Nephron (organoid): ENCODE data around the gene ANKRD13D.
A peak's percentile ranks its signal among the peaks of the same experiment; 100 is the strongest.

Experiments used
- H3K27ac Mint-ChIP-seq, 3 experiments: 2 replicates each; pipeline ENCODE4 v1.8.0; 2020; ENCODE audit warnings: mixed read lengths in 3 of 3, mild to moderate bottlenecking in 2 of 3, moderate library complexity in 1 of 3
- H3K27me3 Mint-ChIP-seq: 2 replicates; pipeline ENCODE4 v1.8.0; 2021; ENCODE audit warnings: low read depth, mild to moderate bottlenecking, moderate library complexity, mixed read lengths
- H3K36me3 Mint-ChIP-seq: 2 replicates; pipeline ENCODE4 v1.8.0; 2020; ENCODE audit warnings: low read depth, mixed read lengths
- H3K4me1 Mint-ChIP-seq: 2 replicates; pipeline ENCODE4 v1.8.0; 2020; ENCODE audit warnings: mixed read lengths
- H3K4me3 Mint-ChIP-seq, 3 experiments: 2 replicates each; pipeline ENCODE4 v1.8.0; 2020; ENCODE audit warnings: mild to moderate bottlenecking in 3 of 3, mixed read lengths in 3 of 3, moderate library complexity in 2 of 3
- H3K9me3 Mint-ChIP-seq: 2 replicates; pipeline ENCODE4 v1.8.0; 2020; ENCODE audit warnings: mixed read lengths
- CTCF ChIP-seq, 3 experiments: fragments of 200-600 bp; sonication (generic); IDR thresholded peaks; one replicate each; pipeline ENCODE4 v1.5.0; 2021; ENCODE audit warnings: antibody characterized with exemption in 3 of 3; ENCODE audit not compliant: unreplicated experiment in 3 of 3

ANKRD13D gene

GRCh38 chr11:67252831-67253239 lies 36.3 kb upstream of the ANKRD13D start:
- TF ChIP-seq CTCF (IDR thresholded peaks at IDR 0.05; ENCODE audit: unreplicated experiment in 3 of 3), result peak in 2 of 3 experiments; percentile 12 to 21
- Mint-ChIP-seq H3K4me3 (no peak overlapping the region), H3K27me3 (no peaks in the 10 kb centered on the region), H3K4me1 (no peaks in the 10 kb centered on the region), H3K36me3 (peaks cover 92% of the 10 kb centered on the region), H3K9me3 (no peaks in the 10 kb centered on the region), H3K27ac (peak overlapping the region in 1 of 3 experiments; percentile 91)

GRCh38 chr11:67253872-67254624 lies 35.1 kb upstream of the ANKRD13D start:
- Mint-ChIP-seq H3K9me3 (no peaks in the 10 kb centered on the region), H3K4me1 (no peaks in the 10 kb centered on the region), H3K4me3 (no peak overlapping the region), H3K27ac (peak overlapping the region in 1 of 3 experiments; percentile 91), H3K36me3 (peaks cover 80% of the 10 kb centered on the region), H3K27me3 (no peaks in the 10 kb centered on the region)
- no peak for TF ChIP-seq CTCF (IDR thresholded peaks at IDR 0.05; ENCODE audit: unreplicated experiment in 3 of 3)

- peaks cover 75% of the 10 kb centered on the region for H3K36me3 Mint-ChIP-seq
- peak overlapping the region in 1 of 3 experiments; percentile 91 for H3K27ac Mint-ChIP-seq
- no peak overlapping the region for H3K4me3 Mint-ChIP-seq
- no peaks in the 10 kb centered on the region for H3K9me3 Mint-ChIP-seq
- H3K27me3 Mint-ChIP-seq, result peaks cover 3% of the 10 kb centered on the region
- no peak for TF ChIP-seq CTCF (IDR thresholded peaks at IDR 0.05; ENCODE audit: unreplicated experiment in 3 of 3)
- H3K4me1 Mint-ChIP-seq, result no peaks in the 10 kb centered on the region
Observed at GRCh38 chr11:67254798-67255197, 34.3 kb upstream of the ANKRD13D start.

- Mint-ChIP-seq H3K36me3 (peaks cover 71% of the 10 kb centered on the region), H3K27ac (peak overlapping the region in 1 of 3 experiments; percentile 67), H3K4me3 (no peak overlapping the region), H3K4me1 (no peaks in the 10 kb centered on the region), H3K9me3 (no peaks in the 10 kb centered on the region), H3K27me3 (peaks cover 3% of the 10 kb centered on the region)
- no peak for TF ChIP-seq CTCF (IDR thresholded peaks at IDR 0.05; ENCODE audit: unreplicated experiment in 3 of 3)
Observed at GRCh38 chr11:67255353-67255752, 33.8 kb upstream of the ANKRD13D start.

GRCh38 chr11:67255864-67256263 lies 33.2 kb upstream of the ANKRD13D start:
- Mint-ChIP-seq H3K27me3 (peaks cover 3% of the 10 kb centered on the region), H3K36me3 (peaks cover 65% of the 10 kb centered on the region), H3K4me1 (no peaks in the 10 kb centered on the region), H3K27ac (peak overlapping the region in 1 of 3 experiments; percentile 67), H3K9me3 (no peaks in the 10 kb centered on the region), H3K4me3 (no peak overlapping the region)
- no peak for TF ChIP-seq CTCF (IDR thresholded peaks at IDR 0.05; ENCODE audit: unreplicated experiment in 3 of 3)
